ENCODE results near the gene ZNF302.

ZNF302 gene

DNA sequence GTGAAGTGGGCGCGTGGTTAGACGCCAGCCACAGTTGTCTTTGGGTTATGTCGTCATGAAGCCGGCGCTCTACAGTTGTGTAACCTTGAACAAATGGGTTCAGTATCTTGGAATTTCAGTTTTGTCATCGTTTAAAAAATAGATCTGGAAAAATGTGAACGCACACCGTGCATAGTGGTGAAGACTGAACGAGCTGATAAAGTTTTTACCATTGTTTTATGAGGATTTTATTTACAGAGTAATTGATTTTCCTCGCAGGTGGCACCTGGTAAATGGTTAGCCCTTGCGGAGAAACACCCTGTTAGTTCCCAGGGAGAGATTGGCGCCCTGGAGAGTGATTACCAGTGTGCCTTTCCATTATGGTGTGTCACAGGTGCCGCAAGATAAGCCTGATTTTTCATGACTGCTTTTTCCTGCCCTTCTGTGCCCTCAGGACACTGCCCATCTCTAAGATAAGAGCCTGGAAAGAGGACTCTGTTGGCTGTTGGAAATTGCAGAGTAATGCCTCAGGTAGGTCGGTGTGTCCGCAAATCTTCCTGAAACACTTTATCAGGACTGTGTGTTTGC is 57.1 kb downstream of the ZNF302 start:
- H3K4me3 ChIP-seq (ENCODE audit: low read depth, low read length): peak overlapping the region; percentile 77
- TF ChIP-seq, protein P1, sequence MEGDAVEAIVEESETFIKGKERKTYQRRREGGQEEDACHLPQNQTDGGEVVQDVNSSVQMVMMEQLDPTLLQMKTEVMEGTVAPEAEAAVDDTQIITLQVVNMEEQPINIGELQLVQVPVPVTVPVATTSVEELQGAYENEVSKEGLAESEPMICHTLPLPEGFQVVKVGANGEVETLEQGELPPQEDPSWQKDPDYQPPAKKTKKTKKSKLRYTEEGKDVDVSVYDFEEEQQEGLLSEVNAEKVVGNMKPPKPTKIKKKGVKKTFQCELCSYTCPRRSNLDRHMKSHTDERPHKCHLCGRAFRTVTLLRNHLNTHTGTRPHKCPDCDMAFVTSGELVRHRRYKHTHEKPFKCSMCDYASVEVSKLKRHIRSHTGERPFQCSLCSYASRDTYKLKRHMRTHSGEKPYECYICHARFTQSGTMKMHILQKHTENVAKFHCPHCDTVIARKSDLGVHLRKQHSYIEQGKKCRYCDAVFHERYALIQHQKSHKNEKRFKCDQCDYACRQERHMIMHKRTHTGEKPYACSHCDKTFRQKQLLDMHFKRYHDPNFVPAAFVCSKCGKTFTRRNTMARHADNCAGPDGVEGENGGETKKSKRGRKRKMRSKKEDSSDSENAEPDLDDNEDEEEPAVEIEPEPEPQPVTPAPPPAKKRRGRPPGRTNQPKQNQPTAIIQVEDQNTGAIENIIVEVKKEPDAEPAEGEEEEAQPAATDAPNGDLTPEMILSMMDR (IDR thresholded peaks at IDR 0.05; ENCODE audit: low read depth, low read length): no peak
- TF ChIP-seq POLR2A (IDR thresholded peaks at IDR 0.05; ENCODE audit: extremely low read depth, insufficient read length) (no peak), MYC (IDR thresholded peaks at IDR 0.05; ENCODE audit: low read depth, low read length) (no peak)
- TF ChIP-seq, protein P2, sequence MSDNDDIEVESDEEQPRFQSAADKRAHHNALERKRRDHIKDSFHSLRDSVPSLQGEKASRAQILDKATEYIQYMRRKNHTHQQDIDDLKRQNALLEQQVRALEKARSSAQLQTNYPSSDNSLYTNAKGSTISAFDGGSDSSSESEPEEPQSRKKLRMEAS (IDR thresholded peaks at IDR 0.05; ENCODE audit: low read depth, low read length): no peak
- DNase-seq (ENCODE audit: low read depth): no peak
